A673 (cell line): ENCODE data around the gene HMCN2. TPM values are rescaled to one million over a fixed set of nuclear protein-coding genes. Genes with fewer than 3 reads are reported as not detected.

Source experiments
- BruUV-seq: library from RNA; stranded (reverse); fragments of 400-500 nt; replicated peaks from 2 replicates; lab custom pipeline; 2021; lab: Mats Ljungman, UMichigan
- CTCF ChIA-PET: fragments of 300-600 bp; sonication (Branson Sonifier 250); formaldehyde crosslinking; loops from one replicate; lab custom pipeline; 2022; ENCODE audit warnings: antibody characterized with exemption; lab: Charles Lee
- POLR2A ChIA-PET: fragments of 300-600 bp; sonication (Branson Sonifier 250); formaldehyde crosslinking; loops from one replicate; lab custom pipeline; 2022; ENCODE audit warnings: antibody characterized with exemption; ENCODE audit not compliant: low non-redundant PET; lab: Charles Lee
- DNase-seq: peaks from one replicate; pipeline ENCODE4 v3.0.0-alpha.2; 2015; ENCODE audit warnings: low spot score
- H3K27ac ChIP-seq: fragments of 200-600 bp; sonication (generic); 2 replicates; pipeline ENCODE4 v1.5.1; 2016; ENCODE audit warnings: mixed run types, low read depth, mild to moderate bottlenecking, mixed read lengths, antibody characterized with exemption, low read length; ENCODE audit not compliant: poor library complexity, severe bottlenecking
- H3K27me3 ChIP-seq: fragments of 200-600 bp; sonication (generic); replicated peaks from 2 replicates; pipeline ENCODE4 v1.6.1; 2017; ENCODE audit warnings: mixed run types, low read depth, mild to moderate bottlenecking, mixed read lengths, antibody characterized with exemption, low read length; ENCODE audit not compliant: insufficient read depth, poor library complexity
- H3K36me3 ChIP-seq: fragments of 200-600 bp; sonication (generic); 2 replicates; pipeline ENCODE4 v1.6.1; 2016; ENCODE audit warnings: mixed run types, mild to moderate bottlenecking, mixed read lengths, antibody characterized with exemption, low read length; ENCODE audit not compliant: insufficient read depth, poor library complexity, severe bottlenecking
- H3K4me1 ChIP-seq: fragments of 200-600 bp; sonication (generic); 2 replicates; pipeline ENCODE4 v1.6.1; 2017; ENCODE audit warnings: mixed run types, mild to moderate bottlenecking, mixed read lengths, antibody characterized with exemption, low read length; ENCODE audit not compliant: insufficient read depth, poor library complexity, severe bottlenecking
- H3K4me3 ChIP-seq: fragments of 200-600 bp; sonication (generic); 2 replicates; pipeline ENCODE4 v1.5.1; 2016; ENCODE audit warnings: low read depth, mixed run types, mild to moderate bottlenecking, mixed read lengths, low read length; ENCODE audit not compliant: poor library complexity, severe bottlenecking
- H3K9me3 ChIP-seq: fragments of 200-600 bp; sonication (generic); 2 replicates; pipeline ENCODE4 v1.6.1; 2016; ENCODE audit warnings: mixed run types, low read depth, mild to moderate bottlenecking, mixed read lengths, antibody characterized with exemption, low read length; ENCODE audit not compliant: poor library complexity, severe bottlenecking
- EZH2 ChIP-seq: fragments of 200-600 bp; sonication (generic); IDR thresholded peaks from 2 replicates; pipeline ENCODE4 v1.6.1; 2017; ENCODE audit warnings: borderline replicate concordance, low read depth, mild to moderate bottlenecking, mixed read lengths, antibody characterized with exemption, low read length; ENCODE audit not compliant: poor library complexity, severe bottlenecking
- intact Hi-C: fragments of 100-400 bp; cut with micrococcal nuclease; formaldehyde crosslinking; loops from one replicate; pipeline ENCODE4 v1.10.0; 2022; ENCODE audit not compliant: unreplicated experiment
- total RNA-seq: library from RNA; stranded (reverse); gene quantifications from 2 replicates; pipeline ENCODE4 v1.2.3, GENCODE V29; 2021
- TF ChIP-seq, protein P1 (sequence below): fragments of 300-800, 200-600 bp; sonication (generic); conservative IDR thresholded peaks from 2 replicates; pipeline ENCODE4 v1.5.1; 2017; ENCODE audit warnings: low read depth, mild to moderate bottlenecking, antibody characterized with exemption, low read length, moderate library complexity, mixed read lengths

Gene HMCN2
- total RNA-seq, 1 experiment from 2014 or later: 0.28 TPM

DNA sequence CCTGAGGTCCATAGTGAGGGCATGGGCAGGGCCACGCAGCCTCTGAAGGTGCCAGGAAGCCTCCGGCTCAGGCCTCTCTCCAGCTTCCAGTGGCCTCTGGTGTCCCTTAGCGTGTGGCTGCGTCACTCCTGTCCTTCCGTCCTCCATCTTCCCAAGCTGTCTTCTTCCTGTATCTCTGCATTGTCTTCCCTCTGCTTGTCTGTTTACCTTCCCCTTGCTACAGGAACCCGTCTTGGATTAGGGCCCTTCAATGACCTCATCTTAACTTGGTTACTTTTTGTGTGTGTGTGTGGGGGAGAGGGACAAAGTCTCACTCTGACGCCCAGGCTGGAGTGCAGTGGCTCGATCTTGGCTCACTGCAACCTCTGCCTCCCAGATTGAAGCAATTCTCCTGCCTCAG, 193.6 kb downstream of the HMCN2 start:
- H3K36me3 ChIP-seq: no peaks in the 10 kb centered on the region
- BruUV-seq: no TSS peak
- no peaks in the 10 kb centered on the region for H3K9me3 ChIP-seq
- ChIA-PET POLR2A (interaction anchor here (0.6 kb wide), 1 partner anchor 130 kb away, joined by 32 read pairs; no protein-coding TSS in a partner anchor), CTCF (no interaction called here)
- no peaks in the 10 kb centered on the region for H3K27me3 ChIP-seq
- no peak overlapping the region for H3K4me3 ChIP-seq
- H3K4me1 ChIP-seq: no peaks in the 10 kb centered on the region
- TF ChIP-seq, protein P1, sequence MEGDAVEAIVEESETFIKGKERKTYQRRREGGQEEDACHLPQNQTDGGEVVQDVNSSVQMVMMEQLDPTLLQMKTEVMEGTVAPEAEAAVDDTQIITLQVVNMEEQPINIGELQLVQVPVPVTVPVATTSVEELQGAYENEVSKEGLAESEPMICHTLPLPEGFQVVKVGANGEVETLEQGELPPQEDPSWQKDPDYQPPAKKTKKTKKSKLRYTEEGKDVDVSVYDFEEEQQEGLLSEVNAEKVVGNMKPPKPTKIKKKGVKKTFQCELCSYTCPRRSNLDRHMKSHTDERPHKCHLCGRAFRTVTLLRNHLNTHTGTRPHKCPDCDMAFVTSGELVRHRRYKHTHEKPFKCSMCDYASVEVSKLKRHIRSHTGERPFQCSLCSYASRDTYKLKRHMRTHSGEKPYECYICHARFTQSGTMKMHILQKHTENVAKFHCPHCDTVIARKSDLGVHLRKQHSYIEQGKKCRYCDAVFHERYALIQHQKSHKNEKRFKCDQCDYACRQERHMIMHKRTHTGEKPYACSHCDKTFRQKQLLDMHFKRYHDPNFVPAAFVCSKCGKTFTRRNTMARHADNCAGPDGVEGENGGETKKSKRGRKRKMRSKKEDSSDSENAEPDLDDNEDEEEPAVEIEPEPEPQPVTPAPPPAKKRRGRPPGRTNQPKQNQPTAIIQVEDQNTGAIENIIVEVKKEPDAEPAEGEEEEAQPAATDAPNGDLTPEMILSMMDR: no peak
- no peak for TF ChIP-seq EZH2
- DNase-seq: no peak
- intact Hi-C loops: no loop called here
- no peak overlapping the region for H3K27ac ChIP-seq

DNA sequence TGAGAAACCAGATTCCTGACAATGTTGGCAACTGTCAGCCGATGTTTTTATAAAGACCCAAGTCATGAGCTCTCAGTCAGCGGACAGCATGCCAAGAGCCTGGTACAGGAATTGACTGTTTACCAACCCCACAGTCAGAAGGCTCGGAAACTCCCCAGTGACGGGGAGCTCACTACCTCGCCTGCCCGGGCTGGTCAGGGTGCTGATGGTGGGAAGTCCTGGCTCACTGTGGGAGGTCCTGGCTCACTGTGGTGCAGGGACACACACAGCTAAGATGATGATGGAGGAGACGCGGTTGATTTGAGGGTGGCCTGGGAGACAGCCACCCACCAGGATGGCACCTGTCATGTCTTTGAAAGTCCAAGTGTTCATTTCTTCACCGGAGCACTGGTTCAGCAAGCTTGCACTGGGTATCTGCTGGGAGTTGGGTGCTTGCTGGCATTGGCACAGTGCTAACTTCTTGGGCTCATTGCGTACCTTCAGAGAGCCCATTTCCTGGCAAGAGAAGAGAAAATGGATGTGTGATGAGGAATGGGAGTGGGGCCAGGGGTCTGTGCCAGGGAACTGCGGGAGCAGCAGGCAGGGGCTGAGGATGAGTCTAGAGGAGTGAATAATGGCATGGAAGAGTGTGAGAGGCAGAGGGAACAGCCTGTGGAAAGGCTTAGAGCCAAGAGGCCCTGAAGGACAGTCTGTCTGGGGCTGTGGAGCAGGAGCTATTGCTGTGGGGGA, 194.5 kb downstream of the HMCN2 start:
- no peak overlapping the region for H3K27ac ChIP-seq
- H3K27me3 ChIP-seq: no peaks in the 10 kb centered on the region
- no peak for DNase-seq
- ChIA-PET POLR2A (no interaction called here), CTCF (interaction anchor here (0.7 to 1.2 kb wide), 3 partner anchors 222 to 704 kb away, joined by 3 to 5 read pairs (median 3); no protein-coding TSS in a partner anchor)
- no peaks in the 10 kb centered on the region for H3K36me3 ChIP-seq
- no peak overlapping the region for H3K4me3 ChIP-seq
- TF ChIP-seq, protein P1: no peak
- TF ChIP-seq EZH2: no peak
- no peaks in the 10 kb centered on the region for H3K9me3 ChIP-seq
- H3K4me1 ChIP-seq: no peaks in the 10 kb centered on the region
- intact Hi-C loops: loop anchor here (5.0 kb wide), 1 partner anchor 102 kb away; no protein-coding TSS in a partner anchor
- BruUV-seq: no TSS peak

DNA sequence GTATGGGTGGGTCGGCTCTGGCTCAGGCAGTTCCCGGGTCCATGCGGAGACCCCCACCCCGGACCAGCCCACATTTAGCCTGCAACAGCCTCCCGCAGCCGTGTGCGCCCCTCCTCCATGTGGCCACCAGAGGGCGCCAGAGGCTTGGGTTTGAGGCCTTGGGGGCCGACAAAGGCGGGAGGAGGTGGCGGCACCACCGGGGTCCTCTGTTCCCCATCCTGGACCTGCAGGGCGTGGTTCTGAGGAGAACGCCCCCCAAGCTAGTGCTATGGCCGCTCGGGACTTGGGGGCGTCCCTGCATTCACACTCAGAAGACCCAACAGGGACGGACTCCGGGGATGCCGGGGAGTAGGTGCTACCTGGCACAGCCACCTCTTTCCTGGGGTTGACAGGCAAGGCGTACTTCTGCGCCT, 195.7 kb downstream of the HMCN2 start:
- no peak for TF ChIP-seq EZH2
- TF ChIP-seq, protein P1: peak; percentile 86
- intact Hi-C loops: loop anchor here (1.0 to 5.0 kb wide), 2 partner anchors 101 to 221 kb away; no protein-coding TSS in a partner anchor
- no peaks in the 10 kb centered on the region for H3K9me3 ChIP-seq
- H3K36me3 ChIP-seq: no peaks in the 10 kb centered on the region
- ChIA-PET POLR2A (interaction anchor here (0.5 kb wide), 1 partner anchor 585 kb away, joined by 11 read pairs; no protein-coding TSS in a partner anchor), CTCF (interaction anchor here (1.2 kb wide), 1 partner anchor 221 kb away, joined by 5 read pairs; no protein-coding TSS in a partner anchor)
- no peaks in the 10 kb centered on the region for H3K4me1 ChIP-seq
- H3K27me3 ChIP-seq: no peaks in the 10 kb centered on the region
- no peak overlapping the region for H3K27ac ChIP-seq
- no peak overlapping the region for H3K4me3 ChIP-seq
- peak; percentile 75 for DNase-seq
- no TSS peak for BruUV-seq
